LNCaP clone FGC (cell line): ENCODE results near the gene TLR10.

ENCODE experiments used
- DNase-seq: peaks from one replicate; pipeline ENCODE4 v3.0.0-alpha.2; 2011; ENCODE audit warnings: low read depth
- H3K4me3 ChIP-seq: 2 replicates; pipeline ENCODE4 v1.5.1; 2011; ENCODE audit warnings: mild to moderate bottlenecking, low read depth, low read length, control low read depth
- CTCF ChIP-seq: IDR thresholded peaks from 2 replicates; pipeline ENCODE4 v1.5.1; 2012; ENCODE audit warnings: mild to moderate bottlenecking; ENCODE audit not compliant: control insufficient read depth, insufficient read depth; ENCODE audit errors: extremely low read depth

The TLR10 gene

GRCh38 chr4:38730830-38731646, 51.8 kb downstream of the TLR10 start:
- no peak overlapping the region for H3K4me3 ChIP-seq
- peak; percentile 88 for TF ChIP-seq CTCF
- no peak for DNase-seq

GRCh38 chr4:38730493-38730829, 52.3 kb downstream of the TLR10 start:
- H3K4me3 ChIP-seq = no peak overlapping the region
- no peak for TF ChIP-seq CTCF
- no peak for DNase-seq

GRCh38 chr4:38728631-38729141, 54.1 kb downstream of the TLR10 start:
- H3K4me3 ChIP-seq = no peak overlapping the region
- TF ChIP-seq CTCF = peak; percentile 52
- DNase-seq = peak; percentile 73

GRCh38 chr4:38724475-38724808, 58.3 kb downstream of the TLR10 start:
- H3K4me3 ChIP-seq = no peak overlapping the region
- no peak for TF ChIP-seq CTCF
- no peak for DNase-seq

- no peak for DNase-seq
- TF ChIP-seq CTCF = no peak
- no peak overlapping the region for H3K4me3 ChIP-seq
Measured at GRCh38 chr4:38723726-38724474, 58.9 kb downstream of the TLR10 start.

GRCh38 chr4:38723114-38723513, 59.7 kb downstream of the TLR10 start:
- H3K4me3 ChIP-seq = no peak overlapping the region
- no peak for TF ChIP-seq CTCF
- no peak for DNase-seq
